ENCODE data around the gene KSR1.

Gene KSR1

DNA sequence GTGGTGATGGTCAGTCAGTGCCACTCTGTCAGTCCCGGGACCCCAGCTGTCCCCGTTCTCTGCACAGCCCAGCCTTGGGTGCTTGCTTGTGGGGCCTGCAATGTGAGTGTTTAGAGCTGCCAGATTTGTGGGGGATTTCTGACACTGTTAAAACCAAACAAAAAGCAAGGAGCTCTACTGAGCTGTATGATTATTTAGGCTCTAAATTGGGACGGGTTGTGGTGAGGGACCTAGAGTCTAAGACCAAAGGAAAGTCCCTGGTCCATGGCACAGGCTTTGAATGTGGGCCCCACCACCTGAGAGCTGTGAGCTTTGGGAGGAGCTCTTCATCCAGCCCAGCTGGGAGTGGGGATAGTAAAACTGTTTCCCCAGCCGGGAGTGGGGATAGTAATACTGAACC is 63.3 kb downstream of the KSR1 start:
- no peak for DNase-seq

DNA sequence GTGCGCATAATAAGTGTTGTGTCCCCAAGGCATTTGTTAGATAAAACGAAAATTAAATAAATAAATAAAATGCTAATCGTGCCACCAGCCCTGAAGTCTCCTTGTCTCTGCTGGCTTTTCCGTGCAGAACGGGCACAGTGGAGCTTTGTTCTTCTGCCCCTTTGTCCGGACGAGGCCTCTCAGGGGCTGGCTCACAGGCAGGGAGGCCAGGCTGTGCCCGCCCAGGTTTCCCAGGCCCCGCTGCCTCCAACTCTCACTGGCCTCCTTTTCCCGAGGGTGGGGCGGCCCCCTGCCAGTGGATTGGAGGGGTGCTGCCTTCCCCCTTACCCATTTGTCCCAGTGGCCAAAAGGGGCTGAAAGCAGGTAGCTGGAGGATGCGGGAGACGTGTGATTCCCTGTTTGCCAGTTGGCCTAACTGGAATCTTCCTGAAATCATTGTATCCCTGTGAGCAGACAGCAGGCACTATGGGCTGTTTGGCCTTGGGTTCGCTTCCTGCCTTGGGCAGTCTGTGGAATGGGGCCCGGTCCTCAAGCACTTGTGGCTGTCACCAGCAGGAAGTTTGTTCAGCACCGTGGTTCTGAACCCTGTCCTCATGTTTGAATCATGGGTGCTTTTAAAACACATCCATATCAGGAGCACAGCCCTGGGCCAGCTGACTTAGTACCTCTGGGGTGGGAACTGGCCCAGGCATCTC is 64.4 kb downstream of the KSR1 start:
- no peak for DNase-seq

DNA sequence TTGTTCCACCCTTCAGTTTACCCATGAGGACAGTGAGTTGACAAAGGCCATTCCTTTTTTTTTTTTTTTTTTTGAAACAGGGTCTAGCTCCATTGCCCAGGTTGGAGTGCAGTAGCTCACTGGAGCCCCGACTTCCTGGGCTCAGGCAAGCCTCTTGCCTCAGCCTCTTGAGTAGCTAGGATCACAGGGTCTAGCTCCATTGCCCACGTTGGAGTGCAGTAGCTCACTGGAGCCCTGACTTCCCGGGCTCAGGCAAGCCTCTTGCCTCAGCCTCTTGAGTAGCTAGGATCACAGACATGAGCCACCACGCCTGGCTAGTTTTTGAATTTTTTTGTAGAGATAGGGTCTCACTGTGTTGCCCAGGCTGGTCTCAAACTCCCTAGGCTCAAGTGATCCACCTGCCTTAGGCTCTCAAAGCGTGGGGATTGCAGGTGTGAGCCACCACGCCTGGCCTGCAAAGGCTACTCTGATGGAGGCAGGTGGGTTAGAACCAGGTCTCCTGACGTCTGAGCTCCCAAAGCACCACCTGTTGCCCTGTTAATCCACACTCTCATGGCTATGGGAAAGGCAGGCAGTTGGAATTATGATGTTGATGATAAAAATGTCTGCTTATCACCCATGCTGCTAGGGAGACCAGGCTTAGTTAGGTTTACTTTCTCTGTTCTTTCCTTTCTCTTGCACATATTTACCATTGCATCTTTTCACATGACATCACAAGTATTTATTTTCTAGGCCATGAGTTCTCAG is 65.2 kb downstream of the KSR1 start:
- no peak for DNase-seq

DNA sequence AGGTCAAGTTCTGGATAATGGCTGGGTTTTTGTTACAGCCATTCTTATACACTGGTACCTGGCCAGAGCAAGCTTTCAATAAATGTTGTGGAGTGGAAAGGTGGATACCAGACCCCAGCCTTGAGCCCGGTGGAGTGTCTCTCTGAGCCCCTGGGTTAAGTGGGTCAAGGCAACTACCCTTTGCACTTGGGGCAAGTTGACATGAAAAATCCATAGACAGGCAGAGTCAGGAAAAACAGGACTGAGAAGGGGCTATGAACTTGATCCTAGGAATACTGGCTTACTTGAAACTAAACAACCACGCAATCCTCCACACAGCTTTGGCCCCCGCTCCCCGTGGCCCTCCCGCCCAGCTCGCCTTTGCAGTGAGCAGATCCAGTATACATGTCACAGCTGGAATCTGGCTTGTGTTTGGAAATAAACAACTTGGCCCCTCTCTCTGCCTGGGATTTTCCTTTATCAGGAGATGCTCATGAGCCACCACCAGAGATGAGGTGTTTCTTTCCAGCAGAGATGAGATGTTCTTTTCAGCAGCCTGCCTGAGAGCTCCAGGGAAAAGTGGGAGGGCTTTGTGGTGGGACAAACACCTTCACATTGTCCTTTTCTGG is 65.9 kb downstream of the KSR1 start:
- DNase-seq = no peak

DNA sequence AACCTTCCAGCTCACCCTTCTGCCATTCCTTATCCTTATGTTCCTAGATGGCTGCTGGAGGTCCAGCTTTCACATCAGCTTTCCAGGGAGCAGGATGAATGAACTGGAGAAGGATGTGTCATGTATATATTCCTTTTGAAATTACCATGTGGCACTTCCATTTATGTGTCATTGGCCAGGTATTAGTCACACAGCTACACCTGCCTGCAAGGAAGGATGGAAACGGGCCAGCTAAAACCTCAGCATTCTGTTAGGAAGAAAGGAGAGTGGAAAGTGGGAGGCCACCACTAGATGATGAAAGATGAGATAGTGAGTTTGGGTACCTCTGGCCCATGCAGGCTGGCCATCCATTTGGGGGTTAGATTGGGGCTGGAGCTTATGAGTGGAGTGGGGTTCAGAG is 67.5 kb downstream of the KSR1 start:
- DNase-seq = no peak

DNA sequence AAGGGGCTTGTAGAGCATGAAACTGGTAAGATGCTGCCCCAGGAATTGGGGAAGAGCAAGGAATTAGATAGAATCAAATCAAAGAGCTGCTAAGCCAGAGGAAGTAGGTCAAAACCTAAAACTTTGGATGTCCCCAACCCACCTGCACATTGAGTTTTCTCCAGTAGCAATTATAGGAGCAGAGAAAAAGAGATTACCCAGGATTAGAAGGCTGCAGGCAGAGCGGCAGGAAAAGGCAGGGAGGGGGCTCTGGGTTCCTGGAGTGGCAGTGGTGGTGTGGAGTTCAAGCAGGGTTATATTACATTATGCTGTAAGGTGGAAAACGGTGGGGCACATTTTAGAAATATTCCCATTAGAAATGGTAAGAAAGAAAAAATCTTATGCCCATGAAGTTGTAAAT is 68.3 kb downstream of the KSR1 start:
- no peak for DNase-seq

DNA sequence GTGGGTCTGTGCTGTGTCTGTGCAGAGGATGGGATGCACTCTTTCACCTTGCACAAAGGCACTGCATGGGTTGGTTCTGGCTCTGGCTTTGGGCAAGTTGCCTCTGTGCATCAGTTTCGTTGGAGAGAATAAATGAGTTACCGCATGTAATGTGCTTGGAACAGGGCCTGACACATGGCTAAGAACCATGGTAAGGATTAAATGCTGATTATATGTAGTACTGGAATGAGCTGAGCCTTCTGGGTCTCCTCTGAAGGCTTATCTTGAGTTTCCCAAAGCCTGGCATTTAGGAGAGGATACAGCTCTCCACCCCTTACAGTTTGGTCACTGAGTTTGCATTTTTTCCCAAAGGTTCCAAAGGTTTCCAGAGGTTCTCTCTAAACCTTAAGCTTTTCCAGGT is 69.1 kb downstream of the KSR1 start:
- DNase-seq = no peak

DNA sequence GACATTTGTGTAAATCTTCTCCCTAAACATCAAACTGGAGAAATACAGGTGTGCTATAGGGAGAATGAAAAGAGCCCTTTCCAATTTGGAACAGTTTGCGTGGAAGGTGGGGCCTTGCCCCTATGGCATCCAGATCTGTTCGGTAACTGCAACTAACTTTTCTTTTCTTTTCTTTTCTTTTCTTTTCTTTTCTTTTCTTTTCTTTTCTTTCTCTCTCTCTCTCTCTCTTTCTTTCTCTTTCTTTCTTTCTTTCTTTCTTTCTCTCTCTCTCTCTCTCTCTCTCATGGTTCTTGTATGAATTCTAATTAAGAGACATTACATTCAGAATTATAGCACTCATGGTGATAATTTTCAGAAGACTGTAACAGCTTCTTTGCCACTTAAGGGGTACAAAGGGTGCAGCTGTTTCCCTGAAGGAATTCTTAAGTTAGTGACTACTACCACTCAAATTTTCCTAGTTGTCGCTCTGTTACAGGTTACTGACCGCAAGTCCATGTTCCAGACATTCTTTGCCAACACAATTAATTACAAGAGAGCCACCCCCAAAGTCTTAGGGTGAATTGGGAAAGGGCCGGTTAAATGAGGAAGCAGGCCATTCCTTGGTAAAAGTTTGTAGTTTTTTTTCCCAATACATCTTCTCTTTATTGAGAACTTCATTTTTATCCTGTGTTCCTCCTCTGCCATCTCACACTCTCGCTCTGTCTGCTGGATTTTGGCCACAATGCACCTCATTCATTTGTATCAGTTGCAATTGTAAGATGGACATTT is 69.8 kb downstream of the KSR1 start:
- DNase-seq = no peak

DNA sequence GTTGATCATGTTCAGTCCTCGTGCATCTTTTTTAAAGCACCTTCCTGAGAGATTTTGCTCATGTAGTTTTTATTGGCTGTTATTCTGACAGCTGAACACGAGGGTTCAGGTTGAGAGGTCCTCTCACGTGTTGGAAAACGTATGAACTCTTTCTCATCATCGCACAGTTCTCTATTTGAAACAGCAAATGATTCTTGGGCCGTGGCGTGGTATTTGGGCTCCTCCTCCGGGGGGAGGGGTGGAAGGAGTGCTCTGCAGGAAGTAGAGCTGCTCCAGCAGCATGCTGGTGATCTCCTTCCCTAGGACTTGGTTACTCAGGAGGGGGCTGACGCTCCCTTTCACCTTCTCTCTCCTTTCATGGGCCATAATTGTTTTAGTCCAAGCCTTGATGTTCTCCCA is 70.4 kb downstream of the KSR1 start:
- no peak for DNase-seq

DNA sequence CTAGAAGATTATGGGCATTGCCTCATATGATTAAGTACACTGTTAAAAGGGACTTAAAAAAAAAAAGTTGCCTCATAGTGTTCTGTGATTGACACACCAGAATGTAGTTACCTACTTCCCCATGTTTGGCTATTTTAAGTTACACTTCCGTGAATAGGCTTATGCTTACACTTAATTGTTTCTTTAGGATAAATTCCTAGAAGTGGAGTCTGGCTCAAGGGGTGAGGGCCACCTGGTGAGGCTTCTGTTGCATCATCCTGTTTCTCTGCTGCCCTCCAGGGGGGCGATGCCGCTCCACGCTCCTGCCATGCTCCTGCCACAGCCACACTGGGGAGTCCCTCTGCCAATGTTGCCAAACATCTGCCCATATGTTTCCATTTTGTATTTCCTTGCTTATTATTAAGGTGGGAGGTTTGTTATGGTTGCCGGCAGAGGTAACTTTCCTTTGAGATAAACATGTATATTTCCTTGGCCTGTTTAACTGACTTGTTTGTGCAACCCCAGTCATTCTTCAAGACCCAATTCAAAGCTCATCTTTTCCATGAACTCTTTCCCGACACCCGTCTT is 73.1 kb downstream of the KSR1 start:
- no peak for DNase-seq

DNA sequence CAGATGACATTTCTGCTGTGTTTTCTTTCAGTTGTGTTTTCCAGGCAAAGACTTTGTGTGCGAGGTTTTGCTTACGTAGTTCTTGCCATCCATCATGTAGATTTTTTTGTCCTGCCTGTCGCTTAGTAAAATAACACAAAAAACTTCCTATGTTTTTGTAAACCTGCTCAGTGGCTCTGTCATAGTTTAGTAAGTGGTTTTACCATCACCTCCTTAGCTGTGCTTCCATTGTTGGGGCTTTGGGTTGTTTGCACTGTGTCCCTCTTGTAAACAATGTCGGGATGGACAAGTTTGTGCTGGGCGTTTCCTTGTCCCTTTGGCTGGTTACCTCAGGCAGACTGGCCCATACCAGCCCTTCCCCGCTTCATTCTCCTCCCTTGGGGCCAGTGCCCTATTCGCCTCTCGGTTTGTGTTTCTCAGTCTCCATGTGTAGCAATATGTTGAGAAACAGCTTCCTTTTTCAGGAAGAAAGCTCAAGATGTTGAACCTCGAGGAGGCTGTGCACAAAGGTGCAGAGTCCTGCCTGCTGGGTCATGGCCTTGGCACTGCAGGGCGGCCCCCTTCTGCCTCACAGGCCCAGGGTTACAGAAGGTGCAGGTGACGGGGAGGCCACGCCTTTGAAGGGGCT is 74.6 kb downstream of the KSR1 start:
- DNase-seq = no peak

DNA sequence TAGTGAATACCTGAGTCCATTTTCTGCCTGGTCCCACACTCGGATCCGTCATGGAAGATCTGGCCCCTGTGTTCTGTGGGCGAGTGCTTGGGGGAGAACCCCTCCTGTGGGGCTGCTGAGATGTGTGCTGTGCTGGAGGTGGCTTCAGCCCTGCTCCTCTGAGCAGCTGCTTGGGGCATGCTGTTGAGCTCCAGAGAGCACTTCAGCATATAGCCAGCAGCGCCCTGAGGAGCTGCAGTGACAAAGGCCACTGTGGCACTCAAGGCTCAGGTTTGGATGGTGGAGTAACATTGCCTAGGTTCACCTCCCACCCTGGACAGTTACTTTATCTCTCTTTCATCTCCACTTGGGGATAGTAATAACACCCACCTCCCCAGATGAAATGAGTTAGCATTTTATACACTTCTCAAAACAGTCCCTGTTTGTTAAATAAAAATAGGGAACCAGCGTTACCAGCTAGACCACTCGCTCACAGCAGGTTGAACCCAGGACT is 75.3 kb downstream of the KSR1 start:
- DNase-seq = no peak

DNA sequence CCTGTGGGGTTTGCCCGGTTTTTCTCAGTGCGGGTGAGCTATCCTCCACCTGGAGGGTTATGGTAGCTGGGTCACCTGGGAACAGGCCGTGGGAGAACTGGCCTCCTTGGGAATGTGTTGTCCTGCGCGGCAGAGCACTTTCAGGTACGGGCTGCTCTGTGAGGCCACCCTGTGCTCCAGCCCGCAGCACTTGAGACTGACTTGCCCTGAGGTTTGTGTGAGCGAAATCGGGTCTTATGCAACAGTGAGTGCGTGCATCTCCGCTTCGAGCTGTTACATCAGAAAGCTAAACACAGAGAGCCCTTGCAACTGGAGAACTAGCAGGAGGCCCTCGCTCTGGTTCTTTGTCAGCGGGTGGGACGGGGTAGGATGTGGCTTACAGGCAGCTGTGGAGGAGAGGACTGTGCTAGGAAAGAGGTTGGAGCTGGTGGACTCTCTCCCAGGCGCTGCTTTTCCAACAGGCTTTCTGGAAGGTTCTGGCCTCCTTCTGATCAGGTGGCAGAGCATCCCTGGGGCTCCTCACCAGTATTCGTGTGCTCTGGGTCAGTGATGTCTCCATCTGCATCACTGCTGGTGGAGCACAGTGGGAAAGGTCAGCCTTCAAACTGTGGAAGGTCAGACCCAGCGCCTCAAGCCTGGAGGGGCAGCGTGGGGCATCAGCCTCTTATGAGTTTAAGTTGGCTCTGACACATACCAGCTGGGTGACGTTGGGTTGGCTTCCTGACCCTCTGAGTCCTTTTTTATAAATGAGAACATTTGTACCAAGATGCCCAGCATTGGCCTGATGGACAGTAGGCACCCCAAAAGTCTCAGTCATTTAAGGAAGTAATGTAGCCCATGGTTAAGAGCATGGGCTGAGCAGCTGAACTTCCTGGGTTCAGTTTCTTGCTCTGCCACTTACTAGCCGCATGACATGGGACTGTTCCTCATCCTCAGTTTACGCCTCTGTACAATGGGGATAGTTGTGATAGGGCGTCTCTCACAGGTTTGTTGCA is 76.3 kb downstream of the KSR1 start:
- DNase-seq = no peak

DNA sequence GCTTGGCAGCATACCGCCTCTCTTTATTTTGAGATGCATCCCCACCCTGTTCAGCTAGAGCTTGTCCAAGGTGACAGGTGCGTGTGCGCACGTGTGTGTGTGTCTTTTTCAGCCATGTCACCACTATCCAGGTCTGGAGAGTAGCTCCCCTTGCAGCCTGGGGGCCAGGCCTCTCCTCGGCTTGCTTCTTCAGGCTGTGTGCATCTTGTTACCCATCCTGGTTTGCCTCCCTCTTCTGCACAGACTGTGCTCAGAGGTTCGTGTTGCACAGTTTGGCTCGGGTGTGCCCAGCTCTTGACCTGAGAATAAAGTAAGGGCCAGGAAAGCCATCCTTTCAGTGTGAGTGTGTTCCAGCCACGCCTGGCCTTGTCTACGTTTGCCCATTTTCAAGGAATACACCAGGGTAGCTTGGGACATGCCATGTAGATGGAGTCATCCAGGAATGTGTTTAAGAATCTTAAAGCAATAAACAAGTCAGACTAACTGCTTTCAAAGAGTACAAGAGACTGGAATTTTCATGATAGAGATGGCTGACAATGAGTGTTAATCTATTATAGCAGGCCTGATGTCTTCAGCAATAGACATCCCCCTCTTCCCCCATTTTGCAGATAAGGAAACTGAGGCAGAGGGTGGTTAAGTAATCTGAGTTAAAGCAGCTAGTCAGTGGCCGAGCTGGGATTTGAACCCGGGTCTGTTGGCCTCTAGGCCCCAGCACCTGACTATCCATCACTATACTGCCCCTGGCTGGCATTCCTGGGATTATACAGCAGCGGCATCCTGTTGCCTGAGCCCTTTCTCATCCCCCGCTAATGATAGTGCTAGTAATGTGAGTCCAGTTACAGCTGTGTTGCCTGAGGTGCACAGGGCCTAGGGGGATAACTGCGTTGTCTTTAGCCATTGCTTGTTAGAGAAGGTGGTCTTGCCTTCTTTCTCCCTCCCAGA is 77.9 kb downstream of the KSR1 start:
- DNase-seq = no peak

DNA sequence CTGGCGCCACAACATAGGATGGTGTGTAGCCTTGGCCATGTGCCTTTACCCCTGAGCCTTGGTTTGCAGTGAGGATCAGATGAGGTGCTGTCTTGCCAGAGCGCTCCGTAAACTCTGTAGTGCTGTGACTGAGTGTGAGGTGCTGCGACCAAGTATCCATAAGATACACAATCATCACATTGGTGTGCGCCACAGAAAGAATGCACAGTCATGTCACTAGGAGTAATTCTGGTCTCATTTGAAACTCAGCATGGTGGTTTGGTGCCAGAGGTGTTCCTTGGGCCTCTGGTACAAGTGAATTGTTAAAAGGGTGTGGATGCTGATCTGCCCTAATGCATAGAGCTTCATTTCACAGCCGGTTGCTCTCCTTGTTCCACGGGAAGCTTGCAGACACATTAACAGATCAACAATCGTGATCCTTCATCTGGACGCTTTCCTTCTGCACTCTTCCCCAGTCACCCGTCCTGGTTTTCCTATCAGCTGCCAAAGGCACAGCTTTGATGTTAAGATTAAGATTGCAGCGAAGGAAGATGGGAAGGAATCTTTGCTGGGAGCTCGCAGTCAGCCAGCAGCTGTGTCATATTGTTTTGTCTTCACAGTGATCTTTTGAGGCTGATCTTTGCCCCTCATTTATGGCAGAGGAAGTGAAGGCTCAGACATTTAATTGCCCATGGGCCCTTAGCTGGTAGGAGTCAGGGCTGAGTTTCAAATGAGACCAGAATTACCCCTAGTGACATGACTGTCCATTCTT is 79.1 kb downstream of the KSR1 start:
- no peak for DNase-seq

DNA sequence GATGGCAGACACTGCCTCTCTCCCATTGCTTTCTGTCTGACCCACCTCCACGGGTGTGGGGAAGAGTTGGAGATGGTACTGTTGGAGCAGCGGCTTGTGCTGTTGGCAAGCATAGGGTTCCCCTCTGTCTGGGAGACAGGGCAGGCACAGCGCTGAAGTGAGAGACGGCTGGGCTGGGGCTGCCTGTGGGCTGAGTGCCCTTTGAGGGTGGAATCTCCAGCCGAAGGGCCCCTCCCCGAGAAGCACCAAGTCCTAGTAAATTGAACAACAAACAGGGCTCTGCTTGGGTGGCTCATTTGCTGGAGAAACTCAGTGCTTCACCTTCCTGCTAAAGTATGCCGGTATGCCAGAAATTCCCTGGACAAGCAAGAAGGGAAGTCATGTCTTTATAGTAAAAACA is 79.7 kb downstream of the KSR1 start:
- no peak for DNase-seq

DNA sequence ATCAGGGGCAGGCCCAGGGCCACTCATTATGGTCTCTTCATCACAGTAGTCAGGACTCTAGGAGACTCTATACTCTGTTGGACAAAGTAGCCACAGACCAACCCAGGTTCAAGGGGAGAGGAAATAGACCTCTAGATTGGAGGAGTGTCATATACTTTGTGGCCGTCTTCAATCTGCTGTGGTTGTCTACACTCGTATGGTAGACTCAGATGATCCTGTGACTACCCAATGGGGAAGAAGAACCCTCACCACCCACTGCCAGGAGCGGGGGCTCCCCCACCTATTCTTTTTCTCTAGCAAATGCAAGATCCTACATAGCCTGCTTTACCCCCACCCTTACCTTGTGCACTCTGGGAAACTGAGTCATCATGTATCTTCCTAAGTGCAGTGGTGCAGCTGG is 80.5 kb downstream of the KSR1 start:
- DNase-seq = no peak

DNA sequence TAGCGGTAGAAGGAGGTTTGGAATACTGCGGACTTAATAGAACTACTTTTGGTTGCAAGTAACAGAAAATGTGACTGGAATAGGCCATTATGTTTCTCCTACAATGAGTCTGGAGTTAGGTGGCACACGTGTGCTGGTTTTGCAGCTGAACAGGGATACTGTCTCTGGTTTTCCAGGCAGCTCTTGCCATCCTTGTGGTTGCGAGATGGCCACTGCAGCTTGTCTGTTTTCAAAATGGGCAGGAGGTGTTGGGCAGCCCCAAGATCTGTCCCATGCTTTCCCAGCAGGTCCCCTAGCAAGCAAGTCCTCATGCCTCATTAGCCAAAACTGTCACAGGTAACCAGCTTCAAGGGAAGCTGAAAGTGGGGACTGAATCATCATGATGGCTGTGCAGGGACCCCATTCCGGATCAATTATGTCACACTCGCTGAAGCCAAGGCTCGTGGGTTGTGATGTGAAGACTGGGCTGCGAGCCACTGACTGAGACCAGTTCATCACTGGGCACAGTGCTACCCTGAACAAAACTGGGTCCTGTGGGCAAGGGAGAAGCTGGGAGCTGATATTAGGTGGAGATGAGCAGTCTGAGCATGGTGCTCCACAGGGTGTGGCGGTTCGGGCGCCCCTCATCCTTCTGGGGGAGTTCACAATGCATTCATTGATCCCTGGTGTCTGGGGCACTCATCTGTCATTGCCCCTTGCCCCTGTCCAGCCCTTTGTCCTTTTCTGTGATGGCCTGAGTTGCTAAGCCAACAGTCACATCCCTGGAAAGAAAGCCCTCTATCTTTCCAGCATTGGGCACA is 82.1 kb downstream of the KSR1 start:
- no peak for DNase-seq

Measured in effector CD4-positive, alpha-beta T cell (primary cell).